Stimulated activated memory B cell treated with anti-CD40 and anti-IgM and Interleukin-4, amounts not matched to agents 10 μg/mL and 1 μg/mL and 100 μg/mL, for 72 hours (primary cell): Measurements from ENCODE around the gene TCN2.
"Not testable (repeated sequence)": the region's sequence is repeated elsewhere in the genome, so short reads cannot be mapped to it uniquely, and the experiment has no call there.

Experiments used
- ATAC-seq: fragments of 150-1000 bp; cut with Tn5 transposase; 2 replicates; pipeline ENCODE4 v1.10.0; 2021
- H3K27ac Mint-ChIP-seq: one replicate; pipeline ENCODE4 v1.8.0; 2022; ENCODE audit warnings: mild to moderate bottlenecking, mixed read lengths
- H3K27me3 Mint-ChIP-seq: one replicate; pipeline ENCODE4 v1.8.0; 2022; ENCODE audit warnings: mixed read lengths
- H3K36me3 Mint-ChIP-seq: one replicate; pipeline ENCODE4 v1.8.0; 2022; ENCODE audit warnings: mixed read lengths
- H3K4me1 Mint-ChIP-seq: one replicate; pipeline ENCODE4 v1.8.0; 2022; ENCODE audit warnings: mixed read lengths
- H3K4me3 Mint-ChIP-seq: one replicate; pipeline ENCODE4 v1.8.0; 2022; ENCODE audit warnings: mild to moderate bottlenecking, moderate library complexity, mixed read lengths
- H3K9me3 Mint-ChIP-seq: one replicate; pipeline ENCODE4 v1.8.0; 2022; ENCODE audit warnings: mixed read lengths

The TCN2 gene

GRCh38 chr22:30614268-30614667, 7.3 kb downstream of the TCN2 start:
- Mint-ChIP-seq H3K27me3 (peaks cover 26% of the 10 kb centered on the region), H3K4me3 (no peak overlapping the region), H3K4me1 (peaks cover 22% of the 10 kb centered on the region), H3K27ac (no peak overlapping the region), H3K36me3 (no peaks in the 10 kb centered on the region), H3K9me3 (no peaks in the 10 kb centered on the region)
- no peak for ATAC-seq

DNA sequence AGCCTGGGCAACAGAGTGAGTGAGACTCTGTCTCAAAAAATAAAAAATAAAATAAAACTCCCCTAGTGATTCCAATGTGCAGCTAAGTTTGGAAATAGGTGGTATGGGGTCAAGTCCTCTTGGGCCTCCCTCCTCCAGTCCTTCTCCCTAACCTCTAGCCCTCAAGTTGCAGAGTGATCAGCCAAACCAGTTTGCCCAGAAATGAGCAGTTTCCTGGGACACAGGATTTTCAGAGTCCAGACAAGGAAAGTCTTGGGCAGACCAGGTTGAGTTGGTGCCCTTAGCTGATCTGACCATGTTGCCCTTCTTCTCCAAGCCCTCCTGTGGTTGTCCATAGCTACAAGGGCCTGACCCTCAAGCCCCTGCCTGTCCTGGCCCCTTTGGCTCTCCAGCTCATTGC, 7.9 kb downstream of the TCN2 start:
- H3K27me3 Mint-ChIP-seq, result peaks cover 26% of the 10 kb centered on the region
- no peak overlapping the region for H3K27ac Mint-ChIP-seq
- H3K36me3 Mint-ChIP-seq, result no peaks in the 10 kb centered on the region

DNA sequence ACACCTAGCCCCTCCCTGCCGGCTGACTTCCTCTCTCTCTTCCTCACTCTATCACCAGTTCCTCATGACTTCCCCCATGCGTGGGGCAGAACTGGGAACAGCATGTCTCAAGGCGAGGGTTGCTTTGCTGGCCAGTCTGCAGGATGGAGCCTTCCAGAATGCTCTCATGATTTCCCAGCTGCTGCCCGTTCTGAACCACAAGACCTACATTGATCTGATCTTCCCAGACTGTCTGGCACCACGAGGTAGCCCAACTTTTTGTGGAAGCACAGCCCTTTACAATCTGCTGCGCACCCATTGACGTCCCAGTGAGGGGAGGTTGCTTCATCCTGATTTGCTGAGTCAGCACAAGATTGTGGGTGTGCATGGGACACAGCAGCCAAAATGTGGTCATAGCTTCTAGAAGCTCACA, 8.6 kb downstream of the TCN2 start:
- Mint-ChIP-seq H3K4me1 (peaks cover 9% of the 10 kb centered on the region), H3K27me3 (peaks cover 26% of the 10 kb centered on the region), H3K9me3 (no peaks in the 10 kb centered on the region), H3K36me3 (no peaks in the 10 kb centered on the region), H3K27ac (no peak overlapping the region), H3K4me3 (no peak overlapping the region)
- ATAC-seq, result no peak

More for the DNA sequence above, 7.9 kb downstream of the TCN2 start:
- Mint-ChIP-seq H3K4me1 (peaks cover 15% of the 10 kb centered on the region), H3K9me3 (no peaks in the 10 kb centered on the region), H3K4me3 (no peak overlapping the region)
- ATAC-seq, result no peak

DNA sequence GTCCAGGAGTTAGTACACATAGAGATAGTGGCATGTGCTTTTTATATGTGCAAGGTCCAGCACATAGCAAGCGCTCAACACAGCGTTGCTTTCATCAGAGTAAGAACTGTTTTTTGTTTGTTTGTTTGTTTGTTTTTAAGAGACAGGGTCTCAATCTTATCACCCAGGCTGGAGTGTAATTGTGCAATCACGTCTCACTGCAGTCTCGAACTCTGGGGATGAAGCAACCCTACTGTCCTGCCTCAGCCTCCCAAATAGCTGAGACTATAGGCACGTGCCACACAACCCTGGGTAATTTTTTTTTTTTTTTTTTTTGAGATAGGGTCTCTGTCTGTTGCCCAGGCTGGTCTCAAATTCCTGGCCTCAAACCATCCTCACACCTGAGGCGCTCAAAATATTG, 10.8 kb downstream of the TCN2 start:
- H3K4me3 Mint-ChIP-seq, result no peak overlapping the region
- ATAC-seq, result no peak
- no peaks in the 10 kb centered on the region for H3K36me3 Mint-ChIP-seq
- peaks cover 32% of the 10 kb centered on the region for H3K27me3 Mint-ChIP-seq
- H3K4me1 Mint-ChIP-seq, result peaks cover 8% of the 10 kb centered on the region
- H3K9me3 Mint-ChIP-seq, result no peaks in the 10 kb centered on the region
- no peak overlapping the region for H3K27ac Mint-ChIP-seq

DNA sequence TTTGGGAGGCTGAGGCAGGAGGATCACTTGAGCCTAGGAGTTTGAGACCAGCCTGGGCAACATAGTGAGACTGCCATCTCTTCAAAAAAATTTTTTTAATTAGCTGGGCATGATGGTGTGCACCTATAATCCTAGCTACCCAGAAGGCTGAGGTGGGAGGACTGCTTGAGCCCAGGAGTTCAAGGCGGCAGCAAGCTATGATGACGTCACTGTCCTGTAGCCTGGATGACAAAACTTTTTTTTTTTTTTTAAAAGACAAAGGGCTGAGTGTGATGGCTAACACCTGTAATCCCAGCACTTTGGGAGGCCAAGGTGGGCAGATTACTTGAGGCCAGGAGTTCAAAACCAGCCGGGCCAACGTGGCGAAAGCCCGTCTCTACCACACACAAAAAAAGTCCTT, 12.9 kb downstream of the TCN2 start:
- not testable (repeated sequence) for H3K4me3 Mint-ChIP-seq, ATAC-seq, H3K27ac Mint-ChIP-seq, H3K9me3 Mint-ChIP-seq, H3K4me1 Mint-ChIP-seq, H3K36me3 Mint-ChIP-seq
- H3K27me3 Mint-ChIP-seq, result peaks cover 24% of the 10 kb centered on the region

GRCh38 chr22:30626413-30626812, 19.4 kb downstream of the TCN2 start:
- Mint-ChIP-seq H3K27ac (no peak overlapping the region), H3K36me3 (no peaks in the 10 kb centered on the region), H3K4me1 (no peaks in the 10 kb centered on the region), H3K4me3 (no peak overlapping the region), H3K27me3 (peaks cover 7% of the 10 kb centered on the region), H3K9me3 (no peaks in the 10 kb centered on the region)
- no peak for ATAC-seq

DNA sequence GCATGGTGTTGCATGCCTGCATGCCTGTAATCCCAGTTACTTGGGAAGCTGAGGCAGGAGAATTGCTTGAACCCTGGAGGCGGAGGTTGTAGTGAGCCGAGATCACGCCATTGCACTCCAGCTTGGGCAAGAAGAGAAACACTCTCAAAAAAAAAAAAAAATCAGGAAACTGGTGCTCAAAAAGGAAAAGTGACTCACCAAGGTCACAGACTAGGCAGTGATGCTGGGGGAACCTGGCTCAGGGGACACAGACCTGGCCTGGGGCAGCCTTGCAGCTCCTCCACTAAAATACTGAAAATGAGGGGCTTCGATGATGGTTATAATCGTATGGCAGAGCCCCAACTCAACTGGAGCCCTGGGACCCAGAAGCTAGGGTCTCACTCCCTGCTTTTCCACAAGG, 20.5 kb downstream of the TCN2 start:
- Mint-ChIP-seq H3K4me1 (no peaks in the 10 kb centered on the region), H3K27me3 (no peaks in the 10 kb centered on the region), H3K27ac (no peak overlapping the region), H3K36me3 (no peaks in the 10 kb centered on the region), H3K4me3 (no peak overlapping the region), H3K9me3 (no peaks in the 10 kb centered on the region)
- ATAC-seq, result no peak

DNA sequence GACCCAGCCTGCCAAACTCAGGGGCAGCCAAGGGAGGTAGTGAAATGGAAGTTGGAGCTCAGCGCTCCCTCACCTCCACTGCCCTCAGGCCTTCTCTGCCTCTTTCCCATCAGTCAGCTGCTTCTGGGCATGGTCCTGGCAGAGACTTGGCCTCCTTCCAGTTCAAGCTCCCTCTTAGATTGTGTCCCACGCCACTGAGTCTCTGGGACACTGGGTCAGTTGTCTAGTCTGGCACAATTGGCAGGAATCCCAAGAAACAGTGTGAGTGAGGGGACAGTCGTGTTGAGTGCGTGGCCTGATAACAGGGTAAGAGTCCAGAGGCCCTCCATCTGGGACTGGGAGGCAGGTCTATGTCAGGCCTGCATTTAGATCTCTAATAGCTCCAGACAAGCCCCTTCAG, 21.5 kb downstream of the TCN2 start:
- Mint-ChIP-seq H3K27me3 (no peaks in the 10 kb centered on the region), H3K4me3 (no peak overlapping the region), H3K27ac (no peak overlapping the region), H3K4me1 (no peaks in the 10 kb centered on the region), H3K9me3 (no peaks in the 10 kb centered on the region), H3K36me3 (no peaks in the 10 kb centered on the region)
- ATAC-seq, result no peak

- not testable (repeated sequence) for H3K27ac Mint-ChIP-seq, H3K9me3 Mint-ChIP-seq, H3K4me3 Mint-ChIP-seq, ATAC-seq, H3K27me3 Mint-ChIP-seq, H3K36me3 Mint-ChIP-seq
- H3K4me1 Mint-ChIP-seq, result peaks cover 18% of the 10 kb centered on the region
Observed at GRCh38 chr22:30631469-30631868, 24.5 kb downstream of the TCN2 start.

DNA sequence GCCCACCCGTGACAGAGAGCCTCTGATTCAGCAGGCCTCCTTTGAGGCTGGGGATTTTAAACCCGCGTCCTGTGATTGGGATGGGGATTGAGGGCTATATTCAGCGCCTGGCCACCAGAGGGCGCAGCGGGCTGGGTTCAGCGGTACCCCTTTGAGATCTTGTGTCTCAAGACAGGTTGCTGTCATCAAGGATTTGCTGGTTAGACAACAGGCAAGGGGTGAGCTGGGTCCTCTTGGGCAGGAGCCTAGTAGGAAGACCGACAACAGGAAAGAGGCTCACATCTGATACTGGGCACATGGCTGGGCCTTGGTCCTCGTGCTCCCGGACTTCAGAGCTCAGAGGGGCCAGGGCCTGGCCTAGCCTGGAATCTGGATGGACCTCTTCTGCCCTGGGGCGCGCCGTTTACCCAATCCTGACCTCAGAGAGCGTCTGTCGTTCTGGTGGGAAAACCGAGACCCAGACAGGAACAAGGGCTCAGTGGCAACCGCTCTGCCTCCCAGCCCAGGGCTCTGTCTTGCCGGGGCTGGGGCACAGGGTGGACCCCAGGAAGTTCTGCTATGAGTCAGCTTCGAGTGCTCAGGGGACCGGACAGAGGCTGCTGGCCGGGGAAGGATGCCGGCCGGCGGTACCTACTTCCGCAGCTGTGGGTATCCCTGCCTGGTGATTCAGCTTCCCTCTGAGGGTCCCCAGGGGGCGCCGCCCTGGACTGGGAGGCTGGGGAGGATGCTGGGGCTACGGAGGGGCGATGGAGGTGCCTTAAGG, 27.7 kb downstream of the TCN2 start:
- H3K9me3 Mint-ChIP-seq, result peaks cover 3% of the 10 kb centered on the region
- ATAC-seq, result peak; percentile 82
- peak overlapping the region; percentile 83 for H3K27ac Mint-ChIP-seq
- peaks cover 6% of the 10 kb centered on the region for H3K36me3 Mint-ChIP-seq
- H3K4me3 Mint-ChIP-seq, result peak overlapping the region; percentile 82
- H3K4me1 Mint-ChIP-seq, result peaks cover 25% of the 10 kb centered on the region
- H3K27me3 Mint-ChIP-seq, result no peaks in the 10 kb centered on the region

GRCh38 chr22:30635273-30636225, 28.6 kb downstream of the TCN2 start, which contains the start of gene SLC35E4:
SLC35E4 (plus strand) TSS chr22:30635781; CDS start chr22:30636451, 670 bp downstream.
- peaks cover 25% of the 10 kb centered on the region for H3K4me1 Mint-ChIP-seq
- H3K27me3 Mint-ChIP-seq, result no peaks in the 10 kb centered on the region
- peaks cover 6% of the 10 kb centered on the region for H3K36me3 Mint-ChIP-seq
- H3K4me3 Mint-ChIP-seq, result peak within 1 kb of the TSS; percentile 82
- ATAC-seq, result peak; percentile 89
- peak within 1 kb of the TSS; percentile 83 for H3K27ac Mint-ChIP-seq
- H3K9me3 Mint-ChIP-seq, result peaks cover 3% of the 10 kb centered on the region

DNA sequence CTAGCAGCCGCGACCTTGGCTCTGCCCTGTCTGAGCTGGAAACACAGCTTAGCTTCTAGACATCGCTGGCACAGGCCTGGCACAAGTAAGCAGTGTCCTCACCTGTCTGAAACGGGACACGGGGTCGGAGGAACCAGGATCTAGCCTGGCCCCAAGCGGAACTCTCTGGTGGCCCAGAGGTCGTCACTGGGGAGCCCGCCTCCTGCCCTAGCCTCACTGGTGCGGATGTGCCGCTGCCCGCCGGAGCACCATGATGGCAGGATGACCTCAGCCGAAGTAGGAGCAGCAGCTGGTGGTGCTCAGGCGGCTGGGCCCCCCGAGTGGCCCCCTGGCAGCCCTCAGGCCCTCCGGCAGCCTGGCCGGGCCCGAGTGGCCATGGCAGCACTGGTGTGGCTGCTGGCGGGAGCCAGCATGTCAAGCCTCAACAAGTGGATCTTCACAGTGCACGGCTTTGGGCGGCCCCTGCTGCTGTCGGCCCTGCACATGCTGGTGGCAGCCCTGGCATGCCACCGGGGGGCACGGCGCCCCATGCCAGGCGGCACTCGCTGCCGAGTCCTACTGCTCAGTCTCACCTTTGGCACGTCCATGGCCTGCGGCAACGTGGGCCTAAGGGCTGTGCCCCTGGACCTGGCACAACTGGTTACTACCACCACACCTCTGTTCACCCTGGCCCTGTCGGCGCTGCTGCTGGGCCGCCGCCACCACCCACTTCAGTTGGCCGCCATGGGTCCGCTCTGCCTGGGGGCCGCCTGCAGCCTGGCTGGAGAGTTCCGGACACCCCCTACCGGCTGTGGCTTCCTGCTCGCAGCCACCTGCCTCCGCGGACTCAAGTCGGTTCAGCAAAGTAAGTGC, 29.5 kb downstream of the TCN2 start:
- Mint-ChIP-seq H3K27ac (peak overlapping the region; percentile 83), H3K4me3 (peak overlapping the region; percentile 82), H3K36me3 (peaks cover 6% of the 10 kb centered on the region), H3K27me3 (no peaks in the 10 kb centered on the region), H3K9me3 (peaks cover 3% of the 10 kb centered on the region), H3K4me1 (peaks cover 25% of the 10 kb centered on the region)
- ATAC-seq, result no peak

- H3K9me3 Mint-ChIP-seq, result peaks cover 3% of the 10 kb centered on the region
- no peak overlapping the region for H3K27ac Mint-ChIP-seq
- peaks cover 6% of the 10 kb centered on the region for H3K36me3 Mint-ChIP-seq
- no peaks in the 10 kb centered on the region for H3K27me3 Mint-ChIP-seq
- no peak for ATAC-seq
- peaks cover 25% of the 10 kb centered on the region for H3K4me1 Mint-ChIP-seq
- no peak overlapping the region for H3K4me3 Mint-ChIP-seq
Observed at GRCh38 chr22:30637701-30638114, 30.7 kb downstream of the TCN2 start.

- H3K4me1 Mint-ChIP-seq, result peaks cover 31% of the 10 kb centered on the region
- no peak overlapping the region for H3K27ac Mint-ChIP-seq
- peaks cover 6% of the 10 kb centered on the region for H3K36me3 Mint-ChIP-seq
- no peak for ATAC-seq
- no peaks in the 10 kb centered on the region for H3K27me3 Mint-ChIP-seq
- no peak overlapping the region for H3K4me3 Mint-ChIP-seq
- peaks cover 3% of the 10 kb centered on the region for H3K9me3 Mint-ChIP-seq
Observed at GRCh38 chr22:30640361-30640760, 33.4 kb downstream of the TCN2 start.
